Neuronal stem cell (in vitro differentiated cells): ENCODE results near the gene PDZD2.

Experiments used
- DNase-seq: peaks from one replicate; pipeline ENCODE4 v3.0.0-alpha.2; 2013; ENCODE audit warnings: low spot score
- H2AFZ ChIP-seq: one replicate; pipeline ENCODE4 v1.6.1; 2013; ENCODE audit warnings: mild to moderate bottlenecking, low read length, inconsistent platforms
- H2AK5ac ChIP-seq: 2 replicates; pipeline ENCODE4 v1.6.1; 2013; ENCODE audit warnings: low read depth, mild to moderate bottlenecking, inconsistent platforms, low read length, moderate library complexity, mixed read lengths
- H2BK120ac ChIP-seq: 2 replicates; pipeline ENCODE4 v1.6.1; 2013; ENCODE audit warnings: low read depth, mild to moderate bottlenecking, inconsistent platforms, low read length, moderate library complexity, mixed read lengths
- H2BK12ac ChIP-seq: one replicate; pipeline ENCODE4 v1.6.1; 2013; ENCODE audit warnings: low read length, inconsistent platforms
- H2BK15ac ChIP-seq: 2 replicates; pipeline ENCODE4 v1.6.1; 2013; ENCODE audit warnings: mild to moderate bottlenecking, low read length, inconsistent platforms, mixed read lengths
- H2BK5ac ChIP-seq: one replicate; pipeline ENCODE4 v1.6.1; 2013; ENCODE audit warnings: inconsistent platforms, mild to moderate bottlenecking, low read length, moderate library complexity
- H3K14ac ChIP-seq: one replicate; pipeline ENCODE4 v1.6.1; 2013; ENCODE audit warnings: low read length, inconsistent platforms
- H3K18ac ChIP-seq: 2 replicates; pipeline ENCODE4 v1.6.1; 2013; ENCODE audit warnings: low read length, inconsistent platforms
- H3K23ac ChIP-seq: 2 replicates; pipeline ENCODE4 v1.6.1; 2013; ENCODE audit warnings: low read depth, mild to moderate bottlenecking, mixed read lengths, low read length, inconsistent platforms; ENCODE audit not compliant: poor library complexity
- H3K27ac ChIP-seq: replicated peaks from 3 replicates; pipeline ENCODE4 v1.5.1; 2013; ENCODE audit warnings: low read length, inconsistent platforms
- H3K27me3 ChIP-seq, 3 experiments: 2 replicates each; pipeline ENCODE4 v1.6.1; 2013; ENCODE audit warnings: low read length in 3 of 3, mild to moderate bottlenecking in 2 of 3, inconsistent platforms in 1 of 3, low read depth in 1 of 3, mixed read lengths in 1 of 3, moderate library complexity in 1 of 3; ENCODE audit not compliant: control insufficient read depth in 3 of 3, insufficient read depth in 3 of 3
- H3K36me3 ChIP-seq, 2 donors: replicated peaks in 1 of 2; 2 replicates each; pipeline ENCODE4 v1.6.1; 2013; ENCODE audit warnings: low read length in 2 of 2; ENCODE audit not compliant: control insufficient read depth in 2 of 2, insufficient read depth in 2 of 2
- H3K4ac ChIP-seq: 2 replicates; pipeline ENCODE4 v1.6.1; 2013; ENCODE audit warnings: inconsistent platforms, mild to moderate bottlenecking, low read length, moderate library complexity
- H3K4me1 ChIP-seq, 2 donors: 1 replicate in 1 of 2; 2 replicates in 1 of 2; pipeline ENCODE4 v1.6.1; 2013; ENCODE audit warnings: low read length in 2 of 2, low read depth in 1 of 2; ENCODE audit not compliant: control insufficient read depth in 2 of 2, insufficient read depth in 1 of 2
- H3K4me2 ChIP-seq: one replicate; pipeline ENCODE4 v1.6.1; 2013; ENCODE audit warnings: mild to moderate bottlenecking, low read length, inconsistent platforms; ENCODE audit not compliant: insufficient read depth, poor library complexity, severe bottlenecking
- H3K4me3 ChIP-seq, 2 donors: 2 replicates each; pipeline ENCODE4 v1.5.1; 2013; ENCODE audit warnings: low read length in 2 of 2, mild to moderate bottlenecking in 2 of 2, inconsistent platforms in 1 of 2, moderate library complexity in 1 of 2
- H3K79me1 ChIP-seq: one replicate; pipeline ENCODE4 v1.6.1; 2013; ENCODE audit warnings: low read depth, mild to moderate bottlenecking, inconsistent platforms, low read length, moderate library complexity
- H3K9ac ChIP-seq: one replicate; pipeline ENCODE4 v1.6.1; 2013; ENCODE audit warnings: mild to moderate bottlenecking, low read depth, low read length, inconsistent platforms; ENCODE audit not compliant: poor library complexity
- H3K9me3 ChIP-seq, 2 donors: replicated peaks in 1 of 2; 2 replicates each; pipeline versions ENCODE3 to v1.6.1; 2013; ENCODE audit warnings: low read length in 2 of 2, mild to moderate bottlenecking in 2 of 2, inconsistent platforms in 1 of 2, low read depth in 1 of 2, mixed read lengths in 1 of 2, moderate library complexity in 1 of 2; ENCODE audit not compliant: control insufficient read depth in 2 of 2, insufficient read depth in 1 of 2
- H4K8ac ChIP-seq: one replicate; pipeline ENCODE4 v1.6.1; 2013; ENCODE audit warnings: low read depth, mild to moderate bottlenecking, inconsistent platforms, low read length, moderate library complexity
- H4K91ac ChIP-seq: one replicate; pipeline ENCODE4 v1.6.1; 2013; ENCODE audit warnings: low read length, low read depth, mild to moderate bottlenecking, inconsistent platforms; ENCODE audit not compliant: poor library complexity
- WGBS, 2 donors: extraction: QIAGEN DNeasy Blood & Tissue Kit; methylation state at CpG; one replicate each; pipeline ENCODE4 v1.1.7; 2013; ENCODE audit warnings: missing lambda C conversion rate in 2 of 2, mixed read lengths in 1 of 2; ENCODE audit not compliant: insufficient read length in 2 of 2, insufficient replicate concordance in 1 of 2; ENCODE audit errors: extremely low coverage in 2 of 2; 5-methylcytosine and 5-hydroxymethylcytosine counted together

PDZD2 gene

DNA sequence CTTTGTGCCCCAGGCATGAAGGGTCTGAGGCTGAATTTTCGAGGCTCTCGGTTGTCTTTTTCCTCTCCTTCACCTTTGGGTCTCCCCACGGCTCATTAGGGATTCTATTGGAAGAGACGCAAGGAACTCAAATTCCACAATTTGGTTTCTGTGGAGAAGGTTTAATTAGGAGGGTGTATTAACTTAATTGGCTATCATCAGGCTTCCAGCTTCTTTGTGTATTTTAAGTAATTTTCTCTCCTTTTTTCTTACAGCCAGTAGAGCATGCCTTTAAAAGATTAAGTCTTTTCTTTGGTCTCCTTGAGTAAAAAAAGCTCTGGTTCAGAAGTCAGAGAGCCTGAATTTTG lies 115.4 kb downstream of the PDZD2 start:
- Histone ChIP-seq H3K27ac (peak overlapping the region; percentile 21), H3K9me3 (no peaks in the 10 kb centered on the region), H3K36me3 (no peaks in the 10 kb centered on the region), H3K27me3 (no peaks in the 10 kb centered on the region), H3K18ac (no peak overlapping the region), H3K23ac (no peak overlapping the region), H2AK5ac (no peak overlapping the region), H2AFZ (no peak overlapping the region), H4K91ac (no peak overlapping the region), H3K4me3 (no peak overlapping the region), H4K8ac (no peak overlapping the region), H2BK12ac (no peak overlapping the region), H2BK15ac (no peak overlapping the region), H3K4me2 (no peak overlapping the region), H3K9ac (no peak overlapping the region), H3K4me1 (peaks cover 0 to 19% of the 10 kb centered on the region in 2 donors), H3K4ac (no peak overlapping the region), H3K14ac (no peak overlapping the region), H3K79me1 (no peaks in the 10 kb centered on the region), H2BK120ac (no peak overlapping the region), H2BK5ac (no peak overlapping the region)
- no peak for DNase-seq
- no CpG with 5 or more reads among the region's 4 CpGs for WGBS, 2 donors

DNA sequence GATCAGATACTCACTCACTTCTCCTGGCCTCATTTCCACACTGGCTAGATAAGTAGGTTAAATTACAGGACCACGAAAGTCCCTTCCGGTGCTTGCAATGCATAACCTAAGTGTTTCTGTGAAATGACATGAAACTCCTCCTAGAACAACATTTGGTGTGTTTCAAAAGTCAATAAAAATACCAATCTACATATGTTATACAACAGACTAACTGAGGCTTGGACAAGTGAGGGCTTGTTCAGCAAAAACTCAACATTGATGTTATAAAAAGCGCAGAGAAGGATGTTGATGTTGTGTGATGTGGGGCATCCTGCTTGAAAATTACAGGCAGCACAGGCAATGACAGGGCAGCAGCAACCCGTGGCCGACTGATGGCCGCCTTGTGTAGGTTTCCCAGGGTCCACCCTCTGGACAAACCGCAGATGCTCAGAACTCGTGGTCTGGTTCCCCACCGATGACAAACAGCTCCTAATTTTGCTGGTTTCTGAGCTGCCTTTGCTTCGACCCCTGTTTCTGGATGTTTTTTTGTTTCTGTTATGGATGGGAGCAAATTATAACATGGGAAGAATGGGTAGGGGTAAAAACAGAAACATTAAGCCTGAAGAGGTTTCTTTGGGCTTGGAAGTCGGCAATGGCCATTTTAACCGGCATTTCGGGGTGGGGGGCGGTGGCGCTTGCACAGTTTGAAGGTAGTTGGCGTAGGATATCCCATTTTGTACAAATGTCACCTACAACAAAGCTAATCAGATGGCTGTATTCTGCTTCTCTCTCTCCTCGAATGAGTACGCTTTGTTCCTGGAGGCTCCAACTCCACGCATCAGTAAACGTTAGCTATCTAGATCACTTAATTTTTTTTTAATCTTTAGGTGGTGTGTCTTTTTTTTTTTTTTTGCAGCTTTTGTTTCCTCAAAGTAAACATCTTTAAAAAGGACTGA lies 116.1 kb downstream of the PDZD2 start:
- peaks cover 0 to 19% of the 10 kb centered on the region in 2 donors for H3K4me1 ChIP-seq
- no peak overlapping the region for H4K8ac ChIP-seq
- no peak overlapping the region for H2BK12ac ChIP-seq
- no peak overlapping the region for H3K23ac ChIP-seq
- no peaks in the 10 kb centered on the region for H3K79me1 ChIP-seq
- no peak overlapping the region for H3K14ac ChIP-seq
- H3K36me3 ChIP-seq = no peaks in the 10 kb centered on the region
- peak overlapping the region; percentile 81 for H3K18ac ChIP-seq
- H4K91ac ChIP-seq = peak overlapping the region; percentile 28
- H2AFZ ChIP-seq = peak overlapping the region; percentile 21
- no peak overlapping the region for H3K27ac ChIP-seq
- WGBS, 2 donors = no CpG with 5 or more reads among the region's 20 CpGs
- H2BK15ac ChIP-seq = no peak overlapping the region
- no peaks in the 10 kb centered on the region for H3K27me3 ChIP-seq
- no peak overlapping the region for H2AK5ac ChIP-seq
- no peaks in the 10 kb centered on the region for H3K9me3 ChIP-seq
- no peak overlapping the region for H3K4ac ChIP-seq
- H2BK120ac ChIP-seq = peak overlapping the region; percentile 14
- no peak overlapping the region for H3K4me2 ChIP-seq
- no peak overlapping the region for H3K4me3 ChIP-seq
- H2BK5ac ChIP-seq = no peak overlapping the region
- no peak for DNase-seq
- no peak overlapping the region for H3K9ac ChIP-seq

DNA sequence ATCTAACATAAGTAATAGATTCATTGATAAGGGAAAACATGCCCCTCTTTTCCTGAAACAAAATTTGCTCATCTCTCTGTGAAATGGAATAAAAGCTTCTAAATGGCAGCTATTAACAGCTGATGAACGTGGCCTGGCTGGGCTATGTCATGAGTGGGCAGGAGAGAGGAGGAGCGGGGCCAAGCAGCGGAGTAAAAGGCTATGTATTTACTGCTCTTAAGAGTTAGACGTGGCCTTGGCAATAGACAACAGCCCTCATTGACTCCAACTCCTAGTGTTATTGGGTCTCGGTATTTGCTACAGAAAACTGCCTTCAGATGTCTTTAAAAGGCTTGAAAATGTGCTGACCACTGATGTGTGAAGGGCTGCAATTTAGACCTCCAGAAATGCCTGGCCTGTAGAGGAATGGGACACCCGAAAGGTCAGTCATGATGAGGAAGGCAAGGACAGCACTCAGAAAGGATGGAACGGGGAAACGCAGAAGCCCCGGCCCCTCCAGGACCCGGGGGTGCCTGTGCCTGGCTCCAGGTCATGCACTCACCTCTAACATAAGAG lies 116.8 kb downstream of the PDZD2 start:
- H3K4ac ChIP-seq = no peak overlapping the region
- H3K4me3 ChIP-seq = no peak overlapping the region
- no peak overlapping the region for H3K4me2 ChIP-seq
- H3K27me3 ChIP-seq = no peaks in the 10 kb centered on the region
- peaks cover 0 to 19% of the 10 kb centered on the region in 2 donors for H3K4me1 ChIP-seq
- no peaks in the 10 kb centered on the region for H3K9me3 ChIP-seq
- H3K79me1 ChIP-seq = no peaks in the 10 kb centered on the region
- no peak overlapping the region for H3K23ac ChIP-seq
- no peak overlapping the region for H3K9ac ChIP-seq
- H3K36me3 ChIP-seq = no peaks in the 10 kb centered on the region
- H3K27ac ChIP-seq = no peak overlapping the region
- no peak overlapping the region for H2BK12ac ChIP-seq
- H2BK120ac ChIP-seq = no peak overlapping the region
- H3K18ac ChIP-seq = no peak overlapping the region
- no CpG with 5 or more reads among the region's 10 CpGs for WGBS, 2 donors
- no peak overlapping the region for H2AFZ ChIP-seq
- H4K8ac ChIP-seq = no peak overlapping the region
- DNase-seq = no peak
- H3K14ac ChIP-seq = no peak overlapping the region
- no peak overlapping the region for H2BK15ac ChIP-seq
- H2BK5ac ChIP-seq = no peak overlapping the region
- H2AK5ac ChIP-seq = no peak overlapping the region
- no peak overlapping the region for H4K91ac ChIP-seq

DNA sequence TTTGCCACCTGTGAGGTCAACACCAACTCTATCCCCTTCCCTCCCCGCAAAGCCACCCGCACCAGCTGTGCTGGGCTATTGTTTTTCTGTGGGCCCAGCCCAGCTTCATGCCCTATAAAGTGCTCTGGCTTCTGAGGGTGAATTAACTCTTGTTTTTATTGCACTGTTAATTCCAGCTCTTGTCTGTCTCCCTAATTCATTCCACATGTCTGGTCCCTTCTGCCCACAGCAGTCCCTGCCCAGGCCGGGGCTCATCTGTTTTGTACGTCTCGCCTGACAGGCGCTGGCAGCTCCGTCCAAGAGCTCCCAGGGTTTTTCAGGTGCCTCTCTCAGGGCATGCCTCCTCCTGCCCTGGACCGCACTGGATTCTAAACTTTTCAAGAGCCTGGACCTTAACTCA lies 118.9 kb downstream of the PDZD2 start:
- WGBS, 2 donors = no CpG with 5 or more reads among the region's 8 CpGs

More for the DNA sequence above, 118.9 kb downstream of the PDZD2 start:
- no peak overlapping the region for H3K23ac ChIP-seq
- no peak overlapping the region for H3K4me2 ChIP-seq
- no peak overlapping the region for H2BK15ac ChIP-seq
- no peak overlapping the region for H2BK120ac ChIP-seq
- no peak overlapping the region for H4K8ac ChIP-seq
- peaks cover 0 to 19% of the 10 kb centered on the region in 2 donors for H3K4me1 ChIP-seq
- no peak overlapping the region for H2AFZ ChIP-seq
- no peak overlapping the region for H3K18ac ChIP-seq
- no peak overlapping the region for H4K91ac ChIP-seq
- no peaks in the 10 kb centered on the region for H3K27me3 ChIP-seq
- H2BK12ac ChIP-seq = no peak overlapping the region
- no peaks in the 10 kb centered on the region for H3K9me3 ChIP-seq
- H3K36me3 ChIP-seq = no peaks in the 10 kb centered on the region
- no peak for DNase-seq
- no peak overlapping the region for H3K4me3 ChIP-seq
- no peak overlapping the region for H3K14ac ChIP-seq
- H3K4ac ChIP-seq = no peak overlapping the region
- no peak overlapping the region for H2AK5ac ChIP-seq
- H2BK5ac ChIP-seq = peak overlapping the region; percentile 22
- no peak overlapping the region for H3K9ac ChIP-seq
- peak overlapping the region; percentile 61 for H3K27ac ChIP-seq
- no peaks in the 10 kb centered on the region for H3K79me1 ChIP-seq
